ENCODE measurements around the gene SMAP2. TPM values are rescaled to one million over a fixed set of nuclear protein-coding genes. Genes with fewer than 3 reads are reported as not detected.

Gene SMAP2
- polyA plus RNA-seq, 4 donors = 20.1 to 27.4 (median 24.3) TPM

DNA sequence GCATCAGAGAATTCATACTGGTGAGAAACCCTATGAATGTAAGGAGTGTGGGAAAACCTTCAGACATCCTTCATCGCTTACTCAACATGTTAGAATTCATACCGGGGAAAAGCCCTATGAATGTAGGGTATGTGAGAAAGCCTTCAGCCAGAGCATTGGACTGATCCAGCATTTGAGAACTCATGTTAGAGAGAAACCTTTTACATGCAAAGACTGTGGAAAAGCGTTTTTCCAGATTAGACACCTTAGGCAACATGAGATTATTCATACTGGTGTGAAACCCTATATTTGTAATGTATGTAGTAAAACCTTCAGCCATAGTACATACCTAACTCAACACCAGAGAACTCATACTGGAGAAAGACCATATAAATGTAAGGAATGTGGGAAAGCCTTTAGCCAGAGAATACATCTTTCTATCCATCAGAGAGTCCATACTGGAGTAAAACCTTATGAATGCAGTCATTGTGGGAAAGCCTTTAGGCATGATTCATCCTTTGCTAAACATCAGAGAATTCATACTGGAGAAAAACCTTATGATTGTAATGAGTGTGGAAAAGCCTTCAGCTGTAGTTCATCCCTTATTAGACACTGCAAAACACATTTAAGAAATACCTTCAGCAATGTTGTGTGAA is 89.5 kb downstream of the SMAP2 start:
- DNase-seq (ENCODE audit: low read depth in 4 of 4, low spot score in 2 of 4) = no peak

DNA sequence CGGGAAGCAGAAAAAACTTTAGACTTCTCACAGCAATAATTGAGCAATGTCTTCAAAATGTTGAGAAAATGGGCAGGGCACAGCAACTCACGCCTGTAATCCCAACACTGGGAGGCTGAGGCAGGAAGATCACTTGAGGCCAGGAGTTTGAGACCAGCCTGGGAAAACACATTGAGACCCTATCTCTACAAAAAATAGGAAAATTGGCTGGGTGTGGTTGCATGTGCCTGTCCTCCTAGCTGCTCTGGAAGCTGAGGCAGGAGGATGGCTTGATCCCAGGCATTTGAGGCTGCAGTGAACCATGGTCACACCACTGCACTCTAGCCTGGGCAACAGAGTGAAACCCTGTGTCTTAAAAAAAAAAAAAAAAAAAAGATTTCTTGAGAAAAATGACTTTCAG is 95.8 kb downstream of the SMAP2 start:
- no peak for DNase-seq (ENCODE audit: low read depth in 4 of 4, low spot score in 2 of 4)

Other genes with a start within 250 kb of the SMAP2 start
- gene RLF, start 212.3 kb upstream of the SMAP2 start, polyA plus RNA-seq (ENCODE audit: insufficient read length in 4 of 4) = 10 to 100 TPM; 21.1 to 26.4 (median 21.9) TPM
- gene TMCO2, start 125.8 kb upstream of the SMAP2 start, polyA plus RNA-seq (ENCODE audit: insufficient read length in 4 of 4) = not detected
- 10 to 100 TPM; 50.1 to 61.7 (median 55.9) TPM for gene ZMPSTE24, start 115.5 kb upstream of the SMAP2 start, polyA plus RNA-seq (ENCODE audit: insufficient read length in 4 of 4)
- 10 to 100 TPM; 19.2 to 39.4 (median 30.2) TPM for gene COL9A2, start 56.4 kb upstream of the SMAP2 start, polyA plus RNA-seq (ENCODE audit: insufficient read length in 4 of 4)
- 1 to 10 TPM; 4.8 to 6.1 (median 5.7) TPM for gene ZFP69B, start 76.7 kb downstream of the SMAP2 start, polyA plus RNA-seq (ENCODE audit: insufficient read length in 4 of 4)
- 1 to 10 TPM; 6.3 to 9.5 (median 6.9) TPM for gene ZFP69, start 103.6 kb downstream of the SMAP2 start, polyA plus RNA-seq (ENCODE audit: insufficient read length in 4 of 4)
- gene EXO5, start 135.0 kb downstream of the SMAP2 start, polyA plus RNA-seq (ENCODE audit: insufficient read length in 4 of 4) = 10 to 100 TPM; 10.8 to 13.5 (median 11.6) TPM
- 10 to 100 TPM in 3 of 4 donors, 1 to 10 TPM in 1; 9.8 to 13.0 (median 11.1) TPM for gene ZNF684, start 157.9 kb downstream of the SMAP2 start, polyA plus RNA-seq (ENCODE audit: insufficient read length in 4 of 4)

Data from left renal cortex interstitium (tissue), 4 donors.